Measurements from ENCODE around the gene PDCD2L. TPM values are rescaled to one million over a fixed set of nuclear protein-coding genes. Genes with fewer than 3 reads are reported as not detected.

PDCD2L gene
- total and polyA plus RNA-seq, 9 of the 15 experiments (the other 6 are each of a cell fraction or from before 2014, with no cell fraction given), result 12.1 to 68.5 (median 56.3) TPM

GRCh38 chr19:34404109-34404909 lies at the start of gene PDCD2L (continued):
- TF ChIP-seq CEBPB (tag; IDR thresholded peaks at IDR 0.05), result no peak
- TF ChIP-seq CBX2 (IDR thresholded peaks at IDR 0.05; ENCODE audit: insufficient read depth, low read length, poor library complexity, severe bottlenecking), result no peak
- TF ChIP-seq CREM (IDR thresholded peaks at IDR 0.05; ENCODE audit: low read depth), result peak; percentile 44; the same call in 1 of the 2 replicates
- TF ChIP-seq, protein P1, sequence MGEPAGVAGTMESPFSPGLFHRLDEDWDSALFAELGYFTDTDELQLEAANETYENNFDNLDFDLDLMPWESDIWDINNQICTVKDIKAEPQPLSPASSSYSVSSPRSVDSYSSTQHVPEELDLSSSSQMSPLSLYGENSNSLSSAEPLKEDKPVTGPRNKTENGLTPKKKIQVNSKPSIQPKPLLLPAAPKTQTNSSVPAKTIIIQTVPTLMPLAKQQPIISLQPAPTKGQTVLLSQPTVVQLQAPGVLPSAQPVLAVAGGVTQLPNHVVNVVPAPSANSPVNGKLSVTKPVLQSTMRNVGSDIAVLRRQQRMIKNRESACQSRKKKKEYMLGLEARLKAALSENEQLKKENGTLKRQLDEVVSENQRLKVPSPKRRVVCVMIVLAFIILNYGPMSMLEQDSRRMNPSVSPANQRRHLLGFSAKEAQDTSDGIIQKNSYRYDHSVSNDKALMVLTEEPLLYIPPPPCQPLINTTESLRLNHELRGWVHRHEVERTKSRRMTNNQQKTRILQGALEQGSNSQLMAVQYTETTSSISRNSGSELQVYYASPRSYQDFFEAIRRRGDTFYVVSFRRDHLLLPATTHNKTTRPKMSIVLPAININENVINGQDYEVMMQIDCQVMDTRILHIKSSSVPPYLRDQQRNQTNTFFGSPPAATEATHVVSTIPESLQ (CRISPR knock-in tag; IDR thresholded peaks at IDR 0.05), result 0 out of 2 replicates have a peak, but pooled peaks have one; percentile 45
- TF ChIP-seq, protein P2, sequence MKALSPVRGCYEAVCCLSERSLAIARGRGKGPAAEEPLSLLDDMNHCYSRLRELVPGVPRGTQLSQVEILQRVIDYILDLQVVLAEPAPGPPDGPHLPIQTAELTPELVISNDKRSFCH (CRISPR knock-in tag; IDR thresholded peaks at IDR 0.05), result no peak
- TF ChIP-seq, protein P2 (tag; IDR thresholded peaks at IDR 0.05), result peak; percentile 44; the same call in 1 of the 2 replicates
- no peak for TF ChIP-seq BRCA1 (IDR thresholded peaks at IDR 0.05)
- no peak for TF ChIP-seq BRCA1 (CRISPR knock-in tag; IDR thresholded peaks at IDR 0.05)
- peak; percentile 29 for TF ChIP-seq HMGN3 (IDR thresholded peaks at IDR 0.05; ENCODE audit: borderline replicate concordance, extremely low read depth, insufficient read length, low read depth, low read length)
- no peak for TF ChIP-seq CHD2 (IDR thresholded peaks at IDR 0.05; ENCODE audit: low read depth, low read length)
- peak; percentile 81 for TF ChIP-seq POLR2B (IDR thresholded peaks at IDR 0.05; ENCODE audit: low read depth, partially characterized antibody)
- no peak for TF ChIP-seq LARP7 (IDR thresholded peaks at IDR 0.05)
- TF ChIP-seq, protein P3, sequence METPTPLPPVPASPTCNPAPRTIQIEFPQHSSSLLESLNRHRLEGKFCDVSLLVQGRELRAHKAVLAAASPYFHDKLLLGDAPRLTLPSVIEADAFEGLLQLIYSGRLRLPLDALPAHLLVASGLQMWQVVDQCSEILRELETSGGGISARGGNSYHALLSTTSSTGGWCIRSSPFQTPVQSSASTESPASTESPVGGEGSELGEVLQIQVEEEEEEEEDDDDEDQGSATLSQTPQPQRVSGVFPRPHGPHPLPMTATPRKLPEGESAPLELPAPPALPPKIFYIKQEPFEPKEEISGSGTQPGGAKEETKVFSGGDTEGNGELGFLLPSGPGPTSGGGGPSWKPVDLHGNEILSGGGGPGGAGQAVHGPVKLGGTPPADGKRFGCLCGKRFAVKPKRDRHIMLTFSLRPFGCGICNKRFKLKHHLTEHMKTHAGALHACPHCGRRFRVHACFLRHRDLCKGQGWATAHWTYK (CRISPR knock-in tag; IDR thresholded peaks at IDR 0.05), result no peak
- TF ChIP-seq YY1 (IDR thresholded peaks at IDR 0.05; ENCODE audit: borderline replicate concordance in 1 of 3, control insufficient read depth in 1 of 3, extremely low read depth in 1 of 3, insufficient read depth in 3 of 3, insufficient read length in 1 of 3, insufficient replicate concordance in 2 of 3, low read depth in 1 of 3, low read length in 2 of 3), result peak; percentile 76 to 96 (median 91)
- peak in 1 of 2 experiments; percentile 95; a peak in 1 of 4 replicates for TF ChIP-seq HDAC1 (IDR thresholded peaks at IDR 0.05)
- peak; percentile 94 for TF ChIP-seq PHF8 (IDR thresholded peaks at IDR 0.05; ENCODE audit: borderline replicate concordance, low read length)
- TF ChIP-seq ZNF668 (CRISPR knock-in tag; IDR thresholded peaks at IDR 0.05), result no peak
- no peak for TF ChIP-seq STAT5B (CRISPR knock-in tag; IDR thresholded peaks at IDR 0.05)
- peak; percentile 55 to 65; a peak in 2 of 4 replicates for TF ChIP-seq SIN3A (IDR thresholded peaks at IDR 0.05; ENCODE audit: borderline replicate concordance in 2 of 2, control insufficient read depth in 1 of 2, low read depth in 2 of 2, low read length in 2 of 2)
- no peak for TF ChIP-seq SIRT6 (IDR thresholded peaks at IDR 0.05; ENCODE audit: low read depth, low read length)
- no peak for TF ChIP-seq KAT2B (IDR thresholded peaks at IDR 0.05; ENCODE audit: low read depth, low read length)
- no peak for TF ChIP-seq HDGF (IDR thresholded peaks at IDR 0.05)
- no peak for TF ChIP-seq SRSF7 (optimal IDR thresholded peaks at IDR 0.05; ENCODE audit: low read depth, low read length)
- no peak for TF ChIP-seq FOXJ2 (tag; IDR thresholded peaks at IDR 0.05)
- no peak for TF ChIP-seq MTA2 (IDR thresholded peaks at IDR 0.05; ENCODE audit: low read depth)

All from K562 (cell line).